DND-41 (cell line): ENCODE results near the gene SCML2.

ENCODE experiments used
- ATAC-seq: fragments of 200-7000 bp; cut with Tn5 transposase; 3 replicates; pipeline ENCODE4 v1.9.1; 2021; ENCODE audit warnings: low read depth; ENCODE audit not compliant: insufficient read depth
- DNase-seq: peaks from one replicate; pipeline ENCODE4 v3.0.0-alpha.2; 2020
- H2AFZ ChIP-seq: 2 replicates; pipeline ENCODE4 v1.6.0; 2012; ENCODE audit warnings: low read depth, low read length
- H3K27ac ChIP-seq: 2 replicates; pipeline ENCODE4 v1.5.1; 2012; ENCODE audit warnings: low read length, inconsistent platforms
- H3K27me3 ChIP-seq: fragments of 200-600 bp; sonication (generic); 2 replicates; pipeline ENCODE4 v1.6.0; 2012; ENCODE audit warnings: low read length, mild to moderate bottlenecking, inconsistent platforms; ENCODE audit not compliant: insufficient read depth, poor library complexity
- H3K36me3 ChIP-seq: 2 replicates; pipeline ENCODE4 v1.5.1; 2012; ENCODE audit warnings: low read length, inconsistent platforms; ENCODE audit not compliant: insufficient read depth
- H3K4me1 ChIP-seq: 2 replicates; pipeline ENCODE4 v1.5.1; 2012; ENCODE audit warnings: mild to moderate bottlenecking, low read length; ENCODE audit not compliant: insufficient read depth
- H3K4me2 ChIP-seq: 2 replicates; pipeline ENCODE4 v1.6.0; 2012; ENCODE audit warnings: mild to moderate bottlenecking, moderate library complexity, low read length, inconsistent platforms; ENCODE audit not compliant: insufficient read depth
- H3K4me3 ChIP-seq, 2 experiments: fragments of 200-600 bp in 1 of 2; shearing (Covaris generic) in 1 of 2; 2 replicates each; pipeline ENCODE4 v1.5.1; 2012 to 2016; ENCODE audit warnings: inconsistent platforms in 2 of 2, low read length in 2 of 2, mild to moderate bottlenecking in 2 of 2, low read depth in 1 of 2, moderate library complexity in 1 of 2
- H3K79me2 ChIP-seq: 2 replicates; pipeline ENCODE4 v1.6.0; 2012; ENCODE audit warnings: low read length, inconsistent platforms; ENCODE audit not compliant: insufficient read depth
- H3K9ac ChIP-seq: 2 replicates; pipeline ENCODE4 v1.6.0; 2012; ENCODE audit warnings: low read depth, mild to moderate bottlenecking, inconsistent platforms, low read length, moderate library complexity
- H3K9me3 ChIP-seq: 2 replicates; pipeline ENCODE4 v1.5.1; 2012; ENCODE audit warnings: low read length, moderate library complexity, mild to moderate bottlenecking, inconsistent platforms; ENCODE audit not compliant: insufficient read depth, severe bottlenecking
- H4K20me1 ChIP-seq: 2 replicates; pipeline ENCODE4 v1.6.0; 2012; ENCODE audit warnings: low read length; ENCODE audit not compliant: insufficient read depth
- CTCF ChIP-seq: IDR thresholded peaks from 2 replicates; pipeline ENCODE4 v1.5.1; 2012; ENCODE audit warnings: borderline replicate concordance, low read length, moderate library complexity, mild to moderate bottlenecking; ENCODE audit not compliant: poor library complexity, severe bottlenecking; ENCODE audit errors: extremely low read depth
- EZH2 ChIP-seq: IDR thresholded peaks from 3 replicates; pipeline ENCODE4 v1.6.1; 2012; ENCODE audit warnings: borderline replicate concordance, low read depth, mild to moderate bottlenecking, moderate library complexity, low read length, inconsistent platforms; ENCODE audit not compliant: severe bottlenecking

The SCML2 gene

DNA sequence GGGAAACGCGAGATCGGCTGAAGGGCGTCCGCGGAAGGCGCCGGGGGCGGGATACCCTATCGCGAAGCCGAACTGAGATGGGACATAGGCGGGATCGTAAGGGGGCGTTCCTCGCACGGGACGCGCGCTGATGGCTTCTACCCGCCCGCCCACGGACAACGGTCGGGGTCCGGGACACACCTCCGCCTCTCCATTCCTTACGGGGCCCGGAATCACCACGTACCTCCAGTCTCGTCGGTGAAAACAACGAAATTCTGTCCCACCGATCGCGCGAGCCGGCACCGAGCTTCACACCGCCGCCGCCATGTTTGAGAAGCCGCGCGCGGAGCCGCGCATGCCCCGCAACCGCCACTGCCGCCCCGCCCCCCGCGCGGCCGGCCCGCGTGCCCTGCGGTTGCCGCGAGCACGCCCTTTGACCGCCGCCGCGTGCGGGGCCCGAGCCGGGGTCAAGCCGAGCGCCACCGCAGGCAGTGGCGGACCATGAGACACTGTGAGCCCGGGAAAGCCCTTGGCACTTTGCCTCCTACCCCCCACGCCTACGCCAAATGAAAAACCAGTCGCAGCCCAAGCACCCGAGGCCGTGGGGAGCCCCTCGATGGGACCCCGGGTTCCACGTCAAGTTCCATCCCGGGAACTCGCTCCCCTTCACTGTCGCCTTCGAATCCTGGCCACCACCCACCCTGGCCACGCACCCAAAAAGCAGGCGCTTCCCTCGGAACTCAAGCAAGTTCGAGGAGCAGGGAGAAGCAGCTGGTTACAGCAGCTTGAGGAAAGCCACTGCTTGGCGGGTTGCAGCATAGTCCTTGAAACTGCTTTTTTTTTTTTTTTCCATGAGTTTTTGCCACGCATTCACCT is at the start of gene SCML2:
Gene SCML2 (minus strand): TSS at position 320 of the 855 bp plus-strand sequence. CDS start 20,617 bp downstream, outside the sequence.
- no peaks in the 10 kb centered on the region for H3K9me3 ChIP-seq
- ATAC-seq (no peak), DNase-seq (no peak)
- H3K79me2 ChIP-seq, result no peaks in the 10 kb centered on the region
- H3K4me3 ChIP-seq, result no peak within 1 kb of the TSS
- H3K4me1 ChIP-seq, result no peaks in the 10 kb centered on the region
- no peaks in the 10 kb centered on the region for H3K27me3 ChIP-seq
- H3K27ac ChIP-seq, result no peak within 1 kb of the TSS
- TF ChIP-seq CTCF (no peak), EZH2 (no peak)
- no peak within 1 kb of the TSS for H2AFZ ChIP-seq
- no peaks in the 10 kb centered on the region for H3K36me3 ChIP-seq
- no peak within 1 kb of the TSS for H3K9ac ChIP-seq
- H4K20me1 ChIP-seq, result no peaks in the 10 kb centered on the region
- no peak within 1 kb of the TSS for H3K4me2 ChIP-seq

- Histone ChIP-seq H3K79me2 (no peaks in the 10 kb centered on the region), H3K4me3 (no peak overlapping the region), H3K27ac (no peak overlapping the region), H3K9ac (no peak overlapping the region), H3K27me3 (no peaks in the 10 kb centered on the region), H3K36me3 (no peaks in the 10 kb centered on the region), H3K9me3 (no peaks in the 10 kb centered on the region), H3K4me1 (no peaks in the 10 kb centered on the region), H3K4me2 (no peak overlapping the region), H4K20me1 (no peaks in the 10 kb centered on the region), H2AFZ (no peak overlapping the region)
- ATAC-seq (no peak), DNase-seq (no peak)
- no peak for TF ChIP-seq EZH2
- no peak for TF ChIP-seq CTCF
These were observed 47.3 kb upstream of the SCML2 start for GRCh38 chrX:18401848-18402213.

GRCh38 chrX:18394477-18394876 is 40.0 kb upstream of the SCML2 start:
- no peak overlapping the region for H3K4me3 ChIP-seq
- no peak overlapping the region for H3K9ac ChIP-seq
- H4K20me1 ChIP-seq, result no peaks in the 10 kb centered on the region
- TF ChIP-seq EZH2 (no peak), CTCF (no peak)
- H3K36me3 ChIP-seq, result no peaks in the 10 kb centered on the region
- H3K4me2 ChIP-seq, result no peak overlapping the region
- H3K27ac ChIP-seq, result no peak overlapping the region
- H3K79me2 ChIP-seq, result no peaks in the 10 kb centered on the region
- DNase-seq (no peak), ATAC-seq (no peak)
- H3K4me1 ChIP-seq, result no peaks in the 10 kb centered on the region
- no peaks in the 10 kb centered on the region for H3K9me3 ChIP-seq
- H3K27me3 ChIP-seq, result no peaks in the 10 kb centered on the region
- no peak overlapping the region for H2AFZ ChIP-seq
